GM12878 (cell line): Measurements from ENCODE around the gene NECTIN2. TPM values are rescaled to one million over a fixed set of nuclear protein-coding genes. Genes with fewer than 3 reads are reported as not detected.

Experiments
- ATAC-seq: fragments of 200-7000 bp; cut with Tn5 transposase; 3 replicates; pipeline ENCODE4 v1.9.1; 2020; ENCODE audit warnings: mild to moderate bottlenecking, moderate library complexity
- BruUV-seq: library from RNA; stranded (reverse); fragments of 400-500 nt; replicated peaks from 2 replicates; lab custom pipeline; 2021; lab: Mats Ljungman, UMichigan
- CTCF ChIA-PET: fragments of 300-600 bp; sonication (Branson Sonifier 250); formaldehyde crosslinking; extraction: SDS; loops from one replicate; lab custom pipeline; 2021; ENCODE audit warnings: inconsistent platforms; lab: Yijun Ruan, JAX
- POLR2A ChIA-PET: fragments of 350-600 bp; formaldehyde crosslinking; extraction: SDS; loops from one replicate; lab custom pipeline; 2021; ENCODE audit warnings: inconsistent platforms; lab: Charles Lee
- RAD21 ChIA-PET: fragments of 300-600 bp; sonication (Branson Sonifier 250); formaldehyde crosslinking; loops from one replicate; lab custom pipeline; 2023; ENCODE audit warnings: antibody characterized with exemption; ENCODE audit not compliant: unreplicated experiment; lab: Charles Lee
- SMC1A ChIA-PET: fragments of 300-600 bp; sonication (Branson Sonifier 250); formaldehyde crosslinking; loops from one replicate; lab custom pipeline; 2023; ENCODE audit not compliant: unreplicated experiment, uncharacterized antibody; lab: Charles Lee
- DNase-seq: peaks from one replicate; pipeline ENCODE4 v3.0.0-alpha.2; 2011; ENCODE audit warnings: low read depth, low spot score
- FAIRE-seq: peaks from 3 replicates; lab custom pipeline; 2011; peaks lifted over from hg19 to GRCh38; lab: Jason Lieb, UNC
- H2AFZ ChIP-seq: 2 replicates; pipeline ENCODE4 v1.6.0; 2011; ENCODE audit warnings: low read depth, low read length, control low read depth; ENCODE audit not compliant: control insufficient read depth
- H3K27ac ChIP-seq: 2 replicates; pipeline ENCODE4 v1.5.1; 2011; ENCODE audit warnings: control low read depth; ENCODE audit not compliant: control insufficient read depth, insufficient read depth
- H3K27me3 ChIP-seq, 2 experiments: replicated peaks in 1 of 2; 2 replicates each; pipeline versions ENCODE4 v1.6.0 to v1.6.1; 2011; ENCODE audit warnings: low read length in 1 of 2; ENCODE audit not compliant: control insufficient read depth in 2 of 2, insufficient read depth in 2 of 2
- H3K36me3 ChIP-seq, 2 experiments: 2 replicates each; pipeline ENCODE4 v1.5.1; 2011; ENCODE audit warnings: low read length in 1 of 2; ENCODE audit not compliant: control insufficient read depth in 2 of 2, insufficient read depth in 2 of 2
- H3K4me1 ChIP-seq: 2 replicates; pipeline ENCODE4 v1.6.1; 2011; ENCODE audit warnings: mild to moderate bottlenecking, low read length, moderate library complexity, mixed read lengths; ENCODE audit not compliant: control insufficient read depth, insufficient read depth
- H3K4me2 ChIP-seq: 2 replicates; pipeline ENCODE4 v1.6.0; 2011; ENCODE audit warnings: control low read depth; ENCODE audit not compliant: control insufficient read depth, insufficient read depth
- H3K4me3 ChIP-seq: fragments of 200-600 bp; sonication (generic); 2 replicates; pipeline ENCODE4 v1.5.1; 2016
- H3K79me2 ChIP-seq: 2 replicates; pipeline ENCODE4 v1.6.0; 2011; ENCODE audit warnings: low read length; ENCODE audit not compliant: control insufficient read depth, insufficient read depth
- H3K9ac ChIP-seq: 2 replicates; pipeline ENCODE4 v1.8.0; 2011; ENCODE audit warnings: low read length, control low read depth, mixed read lengths; ENCODE audit not compliant: control insufficient read depth, insufficient read depth
- H3K9me3 ChIP-seq: replicated peaks from 3 replicates; pipeline ENCODE4 v1.5.1; 2011; ENCODE audit warnings: mild to moderate bottlenecking, low read length; ENCODE audit not compliant: control insufficient read depth, insufficient read depth
- H4K20me1 ChIP-seq: 2 replicates; pipeline ENCODE4 v1.6.0; 2011; ENCODE audit not compliant: control insufficient read depth, insufficient read depth
- ATF2 ChIP-seq: IDR thresholded peaks from 2 replicates; pipeline ENCODE4 v1.6.1; 2012; ENCODE audit warnings: low read length, inconsistent platforms
- BACH1 ChIP-seq: fragments of 450-650 bp; IDR thresholded peaks from 2 replicates; pipeline ENCODE4 v1.6.1; 2017; ENCODE audit warnings: mild to moderate bottlenecking, borderline replicate concordance
- EP300 ChIP-seq, 2 experiments: fragments of 150-350 bp in 1 of 2; IDR thresholded peaks; 2 replicates each; pipeline ENCODE4 v1.6.1; 2011 to 2012; ENCODE audit warnings: low read depth in 2 of 2, low read length in 2 of 2, borderline replicate concordance in 1 of 2, improper control_type of control experiment in 1 of 2, inconsistent platforms in 1 of 2; ENCODE audit not compliant: control insufficient read depth in 1 of 2
- EZH2 ChIP-seq: IDR thresholded peaks from 2 replicates; pipeline ENCODE4 v1.6.1; 2012; ENCODE audit warnings: low read depth, mild to moderate bottlenecking, control low read depth, inconsistent platforms, low read length, borderline replicate concordance; ENCODE audit not compliant: control insufficient read depth
- GABPA ChIP-seq: IDR thresholded peaks from 2 replicates; pipeline ENCODE4 v1.6.1; 2014; ENCODE audit warnings: antibody characterized with exemption, low read depth, mild to moderate bottlenecking, inconsistent platforms
- HDAC6 ChIP-seq: fragments of 200-600 bp; sonication (generic); IDR thresholded peaks from one replicate; pipeline ENCODE4 v1.8.0; 2017; ENCODE audit warnings: antibody characterized with exemption; ENCODE audit not compliant: unreplicated experiment
- NKRF ChIP-seq: fragments of 450-650 bp; conservative IDR thresholded peaks from 2 replicates; pipeline ENCODE4 v1.6.1; 2017; ENCODE audit warnings: mild to moderate bottlenecking, moderate library complexity
- POLR2A ChIP-seq: IDR thresholded peaks from 2 replicates; pipeline ENCODE4 v1.6.1; 2011; ENCODE audit warnings: low read depth, mild to moderate bottlenecking, low read length
- RUNX3 ChIP-seq: IDR thresholded peaks from 2 replicates; pipeline ENCODE4 v1.6.1; 2012; ENCODE audit warnings: low read length, inconsistent platforms
- SMAD5 ChIP-seq: IDR thresholded peaks from 2 replicates; pipeline ENCODE4 v1.6.1; 2016; ENCODE audit warnings: antibody characterized with exemption, low read depth
- SP1 ChIP-seq: IDR thresholded peaks from one replicate; pipeline ENCODE4 v1.6.1; 2011; ENCODE audit warnings: low read depth, low read length
- ZNF622 ChIP-seq: fragments of 450-650 bp; IDR thresholded peaks from 2 replicates; pipeline ENCODE4 v1.6.1; 2017; ENCODE audit warnings: mild to moderate bottlenecking, inconsistent platforms
- WGBS: methylation state at CpG from one replicate; pipeline ENCODE4 v1.1.6; 2016; ENCODE audit warnings: low lambda C conversion rate; ENCODE audit not compliant: insufficient replicate concordance, insufficient coverage; ENCODE audit errors: missing lambda C conversion rate; 5-methylcytosine and 5-hydroxymethylcytosine counted together
- in situ Hi-C: fragments of 300-500 bp; cut with MboI; formaldehyde crosslinking; loops from 9 replicates; pipeline ENCODE4 v1.14.3; 2018; ENCODE audit warnings: mixed read lengths
- intact Hi-C: fragments of 100-400 bp; cut with micrococcal nuclease; formaldehyde crosslinking; loops from one replicate; pipeline ENCODE4 v1.14.2; 2022; ENCODE audit not compliant: unreplicated experiment
- polyA plus RNA-seq, 11 experiments: library from polyadenylated mRNA; depleted of rRNA in 4 of 11; unstranded in 6 of 11; stranded (reverse) in 5 of 11; fragments of >200 nt; fragmentation: Nextera tagmentation in 4 of 11; fragmentation: Illumina TruSeq in 1 of 11; extraction: Ambion mirVana in 4 of 11; extraction: Trizol in 1 of 11; gene quantifications; 1 replicate in 1 of 11; 2 replicates in 10 of 11; pipeline versions ENCODE4 v1.2.1 to v1.2.3, GENCODE V29; 2011 to 2016; ENCODE audit warnings: inconsistent platforms in 2 of 11, missing spikeins in 2 of 11, low read depth in 1 of 11
- total RNA-seq, 4 experiments: library from RNA; depleted of rRNA in 3 of 4; stranded (reverse); fragments of >200 nt in 3 of 4; fragmentation: Illumina TruSeq in 1 of 4; extraction: Trizol in 1 of 4; gene quantifications; 2 replicates each; pipeline versions ENCODE4 v1.2.1 to v1.2.3, GENCODE V29; 2013 to 2021
- TF ChIP-seq, protein P1 (sequence below): fragments of 450-650 bp; IDR thresholded peaks from 2 replicates; pipeline ENCODE4 v1.6.1; 2018; ENCODE audit warnings: borderline replicate concordance, mild to moderate bottlenecking; ENCODE audit not compliant: partially characterized antibody

The NECTIN2 gene
- total and polyA plus RNA-seq, 10 of the 15 experiments (the other 5 are each of a cell fraction or from before 2014, with no cell fraction given): 0.05 to 0.36 (median 0.26) TPM; not detected in 5

- no peak for TF ChIP-seq SMAD5
- no peak for TF ChIP-seq EZH2
- no peak for TF ChIP-seq POLR2A
- TF ChIP-seq EP300 (IDR thresholded peaks at IDR 0.05; ENCODE audit: borderline replicate concordance in 1 of 2, control insufficient read depth in 1 of 2, low read depth in 2 of 2, low read length in 2 of 2): no peak
- TF ChIP-seq ATF2: no peak
- no peak for TF ChIP-seq SP1
Measured at GRCh38 chr19:44820648-44821609, 25.2 kb upstream of the NECTIN2 start (continued).

GRCh38 chr19:44822177-44822576 is 23.9 kb upstream of the NECTIN2 start:
- no peak for DNase-seq

More at GRCh38 chr19:44822177-44822576, 23.9 kb upstream of the NECTIN2 start:
- no peak overlapping the region for H3K27ac ChIP-seq
- TF ChIP-seq GABPA (no peak), HDAC6 (no peak), NKRF (no peak), BACH1 (no peak), RUNX3 (no peak), ZNF622 (no peak)
- TF ChIP-seq, protein P1, sequence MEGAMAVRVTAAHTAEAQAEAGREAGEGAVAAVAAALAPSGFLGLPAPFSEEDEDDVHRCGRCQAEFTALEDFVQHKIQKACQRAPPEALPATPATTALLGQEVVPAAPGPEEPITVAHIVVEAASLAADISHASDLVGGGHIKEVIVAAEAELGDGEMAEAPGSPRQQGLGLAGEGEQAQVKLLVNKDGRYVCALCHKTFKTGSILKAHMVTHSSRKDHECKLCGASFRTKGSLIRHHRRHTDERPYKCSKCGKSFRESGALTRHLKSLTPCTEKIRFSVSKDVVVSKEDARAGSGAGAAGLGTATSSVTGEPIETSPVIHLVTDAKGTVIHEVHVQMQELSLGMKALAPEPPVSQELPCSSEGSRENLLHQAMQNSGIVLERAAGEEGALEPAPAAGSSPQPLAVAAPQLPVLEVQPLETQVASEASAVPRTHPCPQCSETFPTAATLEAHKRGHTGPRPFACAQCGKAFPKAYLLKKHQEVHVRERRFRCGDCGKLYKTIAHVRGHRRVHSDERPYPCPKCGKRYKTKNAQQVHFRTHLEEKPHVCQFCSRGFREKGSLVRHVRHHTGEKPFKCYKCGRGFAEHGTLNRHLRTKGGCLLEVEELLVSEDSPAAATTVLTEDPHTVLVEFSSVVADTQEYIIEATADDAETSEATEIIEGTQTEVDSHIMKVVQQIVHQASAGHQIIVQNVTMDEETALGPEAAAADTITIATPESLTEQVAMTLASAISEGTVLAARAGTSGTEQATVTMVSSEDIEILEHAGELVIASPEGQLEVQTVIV: no peak
- TF ChIP-seq, all 136 proteins: peak for 0
- BruUV-seq: no TSS peak
- ChIA-PET CTCF (no interaction called here), POLR2A (no interaction called here), SMC1A (no interaction called here), RAD21 (no interaction called here)
- Histone ChIP-seq H3K36me3 (no peaks in the 10 kb centered on the region), H4K20me1 (no peaks in the 10 kb centered on the region), H3K4me2 (no peak overlapping the region), H3K27me3 (0 out of 4 replicates have a peak, but pooled peaks cover 0 to 1% of the 10 kb centered on the region in 2 experiments), H3K4me1 (no peaks in the 10 kb centered on the region), H3K9me3 (no peaks in the 10 kb centered on the region), H3K79me2 (no peaks in the 10 kb centered on the region), H3K4me3 (no peak overlapping the region), H3K9ac (no peak overlapping the region), H2AFZ (no peak overlapping the region)
- intact Hi-C loops: no loop called here
- WGBS: 20% methylated on average over 11 of the region's 11 CpGs
- FAIRE-seq (no peak), ATAC-seq (no peak)
- in situ Hi-C loops: no loop called here
